HepG2 (cell line): ENCODE data around the gene FCER1G.

Experiments used
- CTCF ChIP-seq: sonication (generic); formaldehyde crosslinking; IDR thresholded peaks from 2 replicates; pipeline ENCODE4 v1.5.0; 2020; ENCODE audit warnings: mild to moderate bottlenecking, missing genetic modification reagents, moderate library complexity
- GLI4 ChIP-seq: sonication (generic); formaldehyde crosslinking; IDR thresholded peaks from 2 replicates; pipeline ENCODE4 v1.5.1; 2020; ENCODE audit warnings: missing genetic modification reagents, mild to moderate bottlenecking, moderate library complexity, borderline replicate concordance

- TF ChIP-seq GLI4 (no peak), CTCF (CRISPR knock-in tag) (peak; percentile 59)
These were observed 16.8 kb upstream of the FCER1G start for GRCh38 chr1:161198194-161198896.
